ENCODE measurements around the gene TMEM80. TPM values are rescaled to one million over a fixed set of nuclear protein-coding genes. Genes with fewer than 3 reads are reported as not detected.
"Not testable (repeated sequence)": the region's sequence is repeated elsewhere in the genome, so short reads cannot be mapped to it uniquely, and the experiment has no call there.

TMEM80 gene
- total RNA-seq, 2 experiments from 2014 or later, result 8.9 to 11.2 TPM

- CTCF ChIA-PET, result interaction anchor here (0.7 to 6.8 kb wide), 9 partner anchors 30 to 191 kb away, joined by 3 to 59 read pairs (median 4); partner anchors contain the start of genes DEAF1, HRAS and TMEM80
- POLR2A ChIA-PET, result interaction anchor here (0.6 to 2.7 kb wide), 9 partner anchors 11 to 458 kb away, joined by 3 to 18 read pairs (median 4); partner anchors contain the start of genes DEAF1, EPS8L2, LRRC56 and PHRF1
These were observed 30.9 kb downstream of the TMEM80 start for GRCh38 chr11:726278-727220.

GRCh38 chr11:727281-727701 is 31.7 kb downstream of the TMEM80 start:
- ChIA-PET POLR2A (interaction anchor here (0.6 to 2.7 kb wide), 3 partner anchors 11 to 49 kb away, joined by 3 to 18 read pairs (median 5); partner anchors contain the start of genes DEAF1 and TMEM80), CTCF (interaction anchor here (0.5 to 6.5 kb wide), 16 partner anchors 16 to 192 kb away, joined by 3 to 56 read pairs (median 3); partner anchors contain the start of genes DEAF1, HRAS, TALDO1 and TMEM80)

DNA sequence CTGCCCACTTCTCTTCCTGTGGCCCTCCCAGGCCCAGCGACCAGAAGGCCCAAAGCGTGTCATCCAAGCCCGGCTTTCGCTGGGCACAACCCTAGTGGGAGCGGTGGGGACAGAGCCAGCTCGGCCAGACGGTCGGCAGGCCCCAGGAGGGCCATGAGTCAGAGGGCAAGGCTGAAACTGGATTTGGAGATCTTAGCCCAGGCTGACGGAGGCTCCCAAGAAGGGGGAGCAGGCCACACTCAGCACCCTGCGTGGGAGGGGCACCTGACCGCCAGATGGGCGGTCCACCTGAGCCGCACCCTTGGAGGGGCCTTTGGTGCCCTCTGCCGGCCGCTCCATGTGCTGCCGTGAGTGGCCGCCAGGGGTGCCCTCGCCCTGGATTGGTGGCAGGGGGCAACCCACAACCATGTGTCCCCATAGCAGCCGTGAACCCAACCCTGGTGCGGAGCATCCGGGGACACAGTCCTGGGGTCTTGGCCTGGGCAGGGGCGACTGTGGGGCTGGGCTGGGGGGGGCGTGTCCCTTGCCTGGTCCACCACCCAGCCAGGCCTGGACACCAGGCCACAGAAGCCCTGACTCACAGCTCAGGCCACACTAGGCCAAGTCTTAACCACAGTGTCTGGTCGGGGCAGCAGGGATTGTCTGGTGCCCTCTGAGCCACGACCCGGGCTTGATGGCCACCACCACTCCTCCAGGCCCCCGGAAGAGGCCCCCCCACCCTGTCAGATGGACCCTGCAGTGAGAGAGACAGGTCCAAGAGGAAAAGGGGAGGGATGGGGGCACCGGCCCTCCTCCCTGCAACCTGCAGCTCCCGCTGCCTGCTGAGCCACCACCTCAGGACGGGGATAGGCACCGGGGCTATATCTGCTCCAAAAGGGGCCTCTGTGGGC is 32.5 kb downstream of the TMEM80 start:
- ChIA-PET POLR2A (interaction anchor here (1.0 kb wide), 1 partner anchor 18 kb away, joined by 3 read pairs; no protein-coding TSS in a partner anchor), CTCF (interaction anchor here (0.5 to 6.5 kb wide), 16 partner anchors 17 to 285 kb away, joined by 3 to 56 read pairs (median 3); partner anchors contain the start of genes DEAF1, TALDO1 and TMEM80)

GRCh38 chr11:728901-729491 is 33.4 kb downstream of the TMEM80 start:
- ChIA-PET CTCF (interaction anchor here (0.6 to 1.7 kb wide), 6 partner anchors 21 to 286 kb away, joined by 3 to 5 read pairs (median 4); no protein-coding TSS in a partner anchor), POLR2A (interaction anchor here (1.0 kb wide), 1 partner anchor 17 kb away, joined by 3 read pairs; no protein-coding TSS in a partner anchor)

DNA sequence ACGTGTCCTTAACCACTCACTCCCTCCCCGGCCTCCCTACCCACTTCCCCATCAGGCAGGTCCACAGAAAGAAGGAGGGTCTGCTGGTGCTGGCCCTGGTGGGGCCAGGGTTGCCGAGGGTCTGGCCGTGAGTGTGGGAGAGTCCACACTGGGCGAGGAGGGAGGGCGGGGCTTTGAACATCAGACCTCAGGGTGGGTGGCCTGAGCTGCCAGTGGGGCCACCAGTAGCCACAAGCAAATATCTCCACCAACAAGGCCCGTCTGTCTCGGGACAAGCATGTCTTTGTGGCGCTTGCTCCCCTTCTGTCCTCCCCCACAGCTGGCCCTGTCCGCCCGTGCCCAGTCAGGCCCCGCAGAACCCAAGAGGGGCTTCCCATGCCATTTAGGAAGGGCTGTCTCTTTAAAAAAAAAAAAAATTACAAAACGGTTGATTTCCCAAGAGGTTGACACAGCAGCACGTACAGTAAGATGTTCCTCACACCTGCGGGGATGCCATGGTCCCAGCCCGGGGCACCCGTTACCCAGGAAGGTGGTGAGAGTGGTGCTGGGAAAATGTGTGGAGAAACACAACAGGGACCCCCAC is 34.0 kb downstream of the TMEM80 start:
- ChIA-PET CTCF (interaction anchor here (0.7 to 1.4 kb wide), 4 partner anchors 18 to 189 kb away, joined by 3 to 4 read pairs (median 3); partner anchors contain the start of gene TALDO1), POLR2A (no interaction called here)

DNA sequence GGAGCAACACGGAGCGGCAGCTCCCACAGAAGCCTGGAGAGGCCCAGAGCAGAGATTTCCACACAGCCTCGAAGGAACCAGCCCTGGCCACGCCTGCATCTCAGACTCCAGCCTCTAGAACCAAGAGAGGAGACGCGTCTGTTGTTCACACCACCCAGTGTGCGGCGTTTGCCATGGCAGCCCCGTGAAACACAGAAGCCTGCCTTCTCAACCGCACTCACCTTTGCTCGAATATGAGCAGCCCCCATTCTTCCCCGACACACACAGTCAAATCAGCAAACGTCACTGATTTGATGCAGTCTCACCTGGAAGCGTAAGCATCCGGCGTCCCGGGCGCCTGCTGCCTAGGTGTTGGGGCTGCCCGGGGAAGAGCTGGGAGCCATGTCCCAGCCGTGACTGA is 37.5 kb downstream of the TMEM80 start:
- ChIA-PET POLR2A (interaction anchor here (0.6 to 0.7 kb wide), 2 partner anchors 14 to 26 kb away, joined by 3 to 6 read pairs; no protein-coding TSS in a partner anchor), CTCF (interaction anchor here (1.3 kb wide), 1 partner anchor 10 kb away, joined by 3 read pairs; no protein-coding TSS in a partner anchor)

- POLR2A ChIA-PET, CTCF ChIA-PET: not testable (repeated sequence)
These were observed 38.9 kb downstream of the TMEM80 start for GRCh38 chr11:734541-734940.

DNA sequence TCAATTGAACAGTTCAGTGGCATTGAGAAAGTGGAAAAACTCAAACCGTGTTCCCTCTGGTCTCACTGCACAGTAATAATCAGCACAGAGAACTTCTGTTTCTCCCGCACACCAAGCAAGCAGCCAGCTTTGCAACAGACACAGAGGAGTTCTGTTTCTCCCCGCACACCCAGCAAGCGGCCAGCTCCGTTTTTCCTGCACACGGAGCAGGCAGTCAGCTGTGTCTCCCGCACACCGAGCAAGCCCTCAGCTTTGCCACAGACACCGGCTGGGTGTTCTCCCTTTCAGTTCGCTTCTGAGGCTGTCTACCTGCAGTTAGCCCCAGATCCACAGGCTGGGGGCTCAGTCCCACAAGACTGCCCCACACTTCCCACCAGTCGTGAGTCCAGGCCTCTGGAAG is 41.8 kb downstream of the TMEM80 start:
- ChIA-PET POLR2A (no interaction called here), CTCF (interaction anchor here (1.0 to 1.5 kb wide), 3 partner anchors 11 to 38 kb away, joined by 3 to 5 read pairs (median 4); no protein-coding TSS in a partner anchor)

- CTCF ChIA-PET, result interaction anchor here (1.0 to 1.5 kb wide), 2 partner anchors 20 to 38 kb away, joined by 3 to 5 read pairs; no protein-coding TSS in a partner anchor
- POLR2A ChIA-PET, result not testable (repeated sequence)
These were observed 42.3 kb downstream of the TMEM80 start for GRCh38 chr11:737899-738298.

GRCh38 chr11:742156-742546 is 46.5 kb downstream of the TMEM80 start:
- CTCF ChIA-PET, result no interaction called here
- POLR2A ChIA-PET, result no interaction called here

GRCh38 chr11:742571-743201 is 47.1 kb downstream of the TMEM80 start:
- CTCF ChIA-PET, result interaction anchor here (0.6 kb wide), 1 partner anchor 103 kb away, joined by 3 read pairs; no protein-coding TSS in a partner anchor
- POLR2A ChIA-PET, result no interaction called here

DNA sequence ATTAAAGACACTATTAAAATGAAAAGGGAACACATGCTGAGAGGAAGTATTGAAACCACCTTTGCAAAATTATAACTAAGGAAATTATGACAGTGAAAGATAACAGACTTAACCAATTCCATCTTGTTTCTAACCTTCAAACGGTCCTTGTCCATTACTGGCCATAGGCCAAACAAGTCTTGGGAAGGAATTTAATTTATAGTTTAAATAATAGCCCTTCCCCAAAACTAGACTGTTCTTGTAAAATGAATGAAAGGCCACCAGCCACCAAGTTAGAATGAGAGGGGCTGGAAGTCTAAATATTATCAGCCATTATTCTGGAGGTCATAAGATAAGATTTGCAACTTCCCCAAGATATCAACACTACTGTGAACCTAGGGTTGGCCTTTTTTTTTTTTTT is 49.8 kb downstream of the TMEM80 start:
- ChIA-PET POLR2A (interaction anchor here (0.8 kb wide), 1 partner anchor 176 kb away, joined by 6 read pairs; no protein-coding TSS in a partner anchor), CTCF (interaction anchor here (1.1 to 1.8 kb wide), 2 partner anchors 22 to 50 kb away, joined by 3 to 7 read pairs; no protein-coding TSS in a partner anchor)

DNA sequence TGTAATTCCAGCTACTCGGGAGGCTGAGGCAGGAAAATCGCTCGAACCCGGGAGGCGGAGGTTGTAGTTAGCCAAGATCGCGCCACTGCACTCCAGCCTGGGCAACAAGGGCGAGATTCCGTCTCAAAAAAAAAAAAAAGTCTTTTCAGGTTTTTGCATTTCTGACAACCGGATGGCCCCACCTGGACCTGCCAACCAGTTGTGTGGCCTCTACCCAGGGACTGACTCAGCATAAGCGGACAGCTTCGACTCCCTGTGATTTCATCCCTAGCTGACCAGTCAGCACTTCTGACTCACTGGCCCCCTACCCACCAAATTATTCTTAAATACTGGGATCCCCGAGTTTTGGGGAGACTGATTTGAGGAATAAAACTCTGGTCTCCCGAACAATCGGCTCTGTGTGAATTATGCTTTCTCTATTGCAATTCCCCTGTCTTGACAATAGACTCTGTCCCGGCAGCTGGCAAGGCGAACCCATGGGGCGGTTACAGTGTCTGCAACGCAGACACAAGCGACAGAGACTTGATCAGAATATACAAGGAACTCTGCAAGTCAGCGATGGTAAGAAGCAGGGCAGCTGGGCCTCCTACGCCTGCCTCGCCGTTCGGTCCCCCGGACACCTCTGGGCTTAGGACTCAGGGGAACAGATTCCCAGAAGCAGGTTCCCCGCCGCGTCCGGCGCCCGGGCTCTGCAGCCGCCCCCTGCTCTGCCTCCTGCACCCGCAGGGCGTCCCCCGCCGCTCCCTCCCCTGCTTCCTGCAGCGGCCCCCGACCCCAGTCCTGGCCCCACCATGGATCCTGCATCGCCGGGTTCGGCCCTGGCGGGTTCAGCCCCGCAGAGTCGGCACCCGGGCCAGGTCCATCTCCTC is 50.9 kb downstream of the TMEM80 start:
- CTCF ChIA-PET, result interaction anchor here (0.6 to 2.6 kb wide), 8 partner anchors 10 to 178 kb away, joined by 3 to 12 read pairs (median 3); partner anchors contain the start of gene TMEM80
- POLR2A ChIA-PET, result interaction anchor here (0.5 to 1.2 kb wide), 5 partner anchors 13 to 211 kb away, joined by 3 to 6 read pairs (median 3); no protein-coding TSS in a partner anchor

GRCh38 chr11:747158-748006 is 51.8 kb downstream of the TMEM80 start, which contains the start of gene TALDO1:
TALDO1 (plus strand) TSS chr11:747464; CDS start chr11:747482, 18 bp downstream.
- ChIA-PET CTCF (interaction anchor here (0.6 to 2.6 kb wide), 9 partner anchors 10 to 51 kb away, joined by 3 to 12 read pairs (median 3); partner anchors contain the start of genes GATD1 and TMEM80), POLR2A (interaction anchor here (0.5 to 1.3 kb wide), 5 partner anchors 14 to 212 kb away, joined by 3 to 6 read pairs (median 3); no protein-coding TSS in a partner anchor)

- CTCF ChIA-PET, result interaction anchor here (0.8 to 2.6 kb wide), 6 partner anchors 11 to 51 kb away, joined by 3 to 12 read pairs (median 4); partner anchors contain the start of genes GATD1 and TMEM80
These were observed 52.4 kb downstream of the TMEM80 start for GRCh38 chr11:748007-748359.

More at GRCh38 chr11:748007-748359, 52.4 kb downstream of the TMEM80 start:
- POLR2A ChIA-PET, result interaction anchor here (0.6 to 1.3 kb wide), 3 partner anchors 18 to 49 kb away, joined by 3 to 4 read pairs (median 3); no protein-coding TSS in a partner anchor
